Lower leg skin (tissue), 3 donors: ENCODE results near the gene FOXE1.

Source experiments
- POLR2A ChIP-seq, 2 donors: fragments of 450-650 bp; IDR thresholded peaks; one replicate each; pipeline ENCODE4 v1.6.1; 2016 to 2017; ENCODE audit warnings: antibody characterized with exemption in 2 of 2, mild to moderate bottlenecking in 1 of 2, moderate library complexity in 1 of 2
- TF ChIP-seq, protein P1 (sequence below), 3 donors: fragments of 450-650 bp; IDR thresholded peaks; one replicate each; pipeline ENCODE4 v1.5.1; 2016; ENCODE audit warnings: antibody characterized with exemption in 3 of 3, mild to moderate bottlenecking in 3 of 3, moderate library complexity in 2 of 3

DNA sequence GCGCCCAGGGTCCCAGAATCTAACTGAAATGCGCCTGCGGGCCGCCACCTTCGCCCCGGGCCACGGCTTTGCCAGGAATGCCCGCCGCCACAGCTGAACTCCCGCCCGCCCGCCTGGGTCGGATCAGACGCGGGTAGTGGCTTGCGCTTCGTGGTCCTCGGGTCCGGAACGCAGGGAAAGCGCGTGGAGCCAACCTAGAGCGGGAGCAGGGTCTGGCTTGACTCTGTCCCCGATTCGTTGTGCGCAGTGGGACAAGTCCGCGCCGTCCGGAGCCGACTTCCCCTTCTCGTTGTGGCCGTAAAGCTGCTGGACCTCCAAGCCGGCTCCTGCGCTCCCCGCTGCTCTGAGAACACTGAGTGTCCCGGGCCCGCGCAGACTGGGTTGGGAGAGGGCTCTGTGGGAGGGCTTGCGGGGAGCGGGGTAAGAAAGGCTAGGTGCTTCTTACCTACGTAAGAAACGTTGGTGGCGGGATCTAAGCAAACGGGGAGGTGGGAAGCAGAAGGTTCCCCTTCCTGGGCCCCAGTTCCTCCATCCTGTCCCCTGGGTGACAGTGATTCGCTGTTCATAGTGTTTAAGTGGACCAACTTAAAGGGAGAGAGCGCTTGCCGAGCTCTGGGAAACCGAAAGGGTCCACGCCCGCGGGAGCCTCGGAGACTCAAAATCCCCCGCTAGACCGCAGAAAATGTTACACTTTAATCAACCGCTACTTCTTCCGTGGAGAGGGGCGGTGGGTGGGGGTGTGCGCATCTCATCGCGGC, 4.4 kb upstream of the FOXE1 start:
- TF ChIP-seq, protein P1, sequence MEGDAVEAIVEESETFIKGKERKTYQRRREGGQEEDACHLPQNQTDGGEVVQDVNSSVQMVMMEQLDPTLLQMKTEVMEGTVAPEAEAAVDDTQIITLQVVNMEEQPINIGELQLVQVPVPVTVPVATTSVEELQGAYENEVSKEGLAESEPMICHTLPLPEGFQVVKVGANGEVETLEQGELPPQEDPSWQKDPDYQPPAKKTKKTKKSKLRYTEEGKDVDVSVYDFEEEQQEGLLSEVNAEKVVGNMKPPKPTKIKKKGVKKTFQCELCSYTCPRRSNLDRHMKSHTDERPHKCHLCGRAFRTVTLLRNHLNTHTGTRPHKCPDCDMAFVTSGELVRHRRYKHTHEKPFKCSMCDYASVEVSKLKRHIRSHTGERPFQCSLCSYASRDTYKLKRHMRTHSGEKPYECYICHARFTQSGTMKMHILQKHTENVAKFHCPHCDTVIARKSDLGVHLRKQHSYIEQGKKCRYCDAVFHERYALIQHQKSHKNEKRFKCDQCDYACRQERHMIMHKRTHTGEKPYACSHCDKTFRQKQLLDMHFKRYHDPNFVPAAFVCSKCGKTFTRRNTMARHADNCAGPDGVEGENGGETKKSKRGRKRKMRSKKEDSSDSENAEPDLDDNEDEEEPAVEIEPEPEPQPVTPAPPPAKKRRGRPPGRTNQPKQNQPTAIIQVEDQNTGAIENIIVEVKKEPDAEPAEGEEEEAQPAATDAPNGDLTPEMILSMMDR (IDR thresholded peaks at IDR 0.05), result no peak
- no peak for TF ChIP-seq POLR2A (IDR thresholded peaks at IDR 0.05)
